Right lobe of liver (tissue), 6 donors: ENCODE results near the gene MOCOS. TPM values are rescaled to one million over a fixed set of nuclear protein-coding genes. Genes with fewer than 3 reads are reported as not detected.

ENCODE experiments used
- ATAC-seq, 4 donors: fragments of 200-7000 bp; cut with Tn5 transposase; one replicate each; pipeline ENCODE4 v1.9.1; 2020; ENCODE audit warnings: mild to moderate bottlenecking in 4 of 4, moderate library complexity in 4 of 4
- DNase-seq, 3 donors: peaks; one replicate each; pipeline ENCODE4 v3.0.0-alpha.2; 2020
- H3K27ac ChIP-seq, 3 donors: fragments of 200-600 bp; one replicate each; pipeline ENCODE4 v1.8.0; 2022
- H3K27me3 ChIP-seq, 2 donors: fragments of 200-600 bp; one replicate each; pipeline ENCODE4 v1.8.0; 2022
- H3K36me3 ChIP-seq, 4 donors: fragments of 200-600 bp; sonication (generic) in 1 of 4; one replicate each; pipeline versions ENCODE4 v1.5.1 to v1.8.0; 2017 to 2022; ENCODE audit warnings: control low read depth in 1 of 4
- H3K4me1 ChIP-seq, 4 donors: fragments of 200-600 bp; sonication (generic) in 1 of 4; one replicate each; pipeline versions ENCODE4 v1.5.1 to v1.8.0; 2017 to 2022; ENCODE audit warnings: control low read depth in 1 of 4
- H3K4me3 ChIP-seq, 3 donors: fragments of 200-600 bp; one replicate each; pipeline ENCODE4 v1.8.0; 2022
- H3K9me3 ChIP-seq, 4 donors: fragments of 200-600 bp; sonication (generic) in 1 of 4; one replicate each; pipeline versions ENCODE4 v1.5.1 to v1.8.0; 2017 to 2022; ENCODE audit warnings: control low read depth in 1 of 4
- POLR2A ChIP-seq: fragments of 450-650 bp; IDR thresholded peaks from one replicate; pipeline ENCODE4 v1.6.1; 2017; ENCODE audit warnings: antibody characterized with exemption, mild to moderate bottlenecking
- WGBS: methylation state at CpG from one replicate; pipeline ENCODE4 v1.1.6; 2018; ENCODE audit warnings: low coverage, low lambda C conversion rate; ENCODE audit not compliant: insufficient coverage; ENCODE audit errors: missing lambda C conversion rate; 5-methylcytosine and 5-hydroxymethylcytosine counted together
- intact Hi-C, 2 donors: fragments of 100-400 bp; cut with DNase I; formaldehyde crosslinking; loops; one replicate each; pipeline versions ENCODE4 v1.11.2 to v1.14.1; 2022
- total RNA-seq, 6 experiments: library from RNA; depleted of rRNA in 2 of 6; stranded (reverse); fragments of >200 nt in 2 of 6; fragmentation: NEBNext Ultra II Directional in 3 of 6; extraction: Animal tissue kit (Norgen Biotek cat#: 25700) in 3 of 6; gene quantifications; one replicate each; pipeline versions ENCODE4 v1.1.0 to v1.2.4, GENCODE V29; 2016 to 2023
- TF ChIP-seq, protein P1 (sequence below), 4 donors: fragments of 200-600 bp in 3 of 4; fragments of 450-650 bp in 1 of 4; IDR thresholded peaks; one replicate each; pipeline versions ENCODE4 v1.5.1 to v1.8.0; 2016 to 2022; ENCODE audit warnings: antibody characterized with exemption in 4 of 4, mild to moderate bottlenecking in 2 of 4
- donor health status: DM: no; HTN: yes; CAD: no.
- donor health status: DM: no; HTN: no; CAD: no.
- donor health status: DM: no; HTN: no; CAD: no.
- donor health status: DM: no; HTN: yes; CAD: no.
- donor health status: DM: no; HTN: yes; CAD: no.

The MOCOS gene
- total RNA-seq, 6 experiments from 2014 or later: 12.2 to 35.2 (median 25.2) TPM

DNA sequence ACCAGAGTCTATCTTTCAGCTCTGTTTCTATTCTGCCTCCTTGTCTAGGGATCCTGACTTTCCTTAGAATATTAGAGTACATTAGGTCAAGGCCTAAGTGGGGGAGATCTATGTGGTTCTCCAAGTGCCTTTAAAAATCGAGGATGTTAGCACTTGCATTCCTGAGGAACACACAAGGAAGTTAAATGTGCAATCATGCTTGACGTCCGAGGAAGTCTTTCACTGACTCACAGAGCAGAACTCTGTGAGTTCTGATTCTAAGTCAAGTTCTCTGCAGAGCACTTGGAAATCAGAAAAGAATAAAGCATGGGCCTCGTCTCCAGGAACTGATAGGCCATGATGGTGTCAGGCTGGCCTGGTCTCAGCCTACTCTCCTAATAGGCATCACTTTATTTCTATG, 127.5 kb downstream of the MOCOS start:
- Histone ChIP-seq H3K9me3 (no peaks in the 10 kb centered on the region), H3K27me3 (no peaks in the 10 kb centered on the region), H3K4me1 (no peaks in the 10 kb centered on the region), H3K36me3 (no peaks in the 10 kb centered on the region), H3K27ac (no peak overlapping the region), H3K4me3 (no peak overlapping the region)
- 51% methylated on average over 4 of the region's 4 CpGs for WGBS
- DNase-seq (no peak), ATAC-seq (no peak)
- no peak for TF ChIP-seq POLR2A
- TF ChIP-seq, protein P1, sequence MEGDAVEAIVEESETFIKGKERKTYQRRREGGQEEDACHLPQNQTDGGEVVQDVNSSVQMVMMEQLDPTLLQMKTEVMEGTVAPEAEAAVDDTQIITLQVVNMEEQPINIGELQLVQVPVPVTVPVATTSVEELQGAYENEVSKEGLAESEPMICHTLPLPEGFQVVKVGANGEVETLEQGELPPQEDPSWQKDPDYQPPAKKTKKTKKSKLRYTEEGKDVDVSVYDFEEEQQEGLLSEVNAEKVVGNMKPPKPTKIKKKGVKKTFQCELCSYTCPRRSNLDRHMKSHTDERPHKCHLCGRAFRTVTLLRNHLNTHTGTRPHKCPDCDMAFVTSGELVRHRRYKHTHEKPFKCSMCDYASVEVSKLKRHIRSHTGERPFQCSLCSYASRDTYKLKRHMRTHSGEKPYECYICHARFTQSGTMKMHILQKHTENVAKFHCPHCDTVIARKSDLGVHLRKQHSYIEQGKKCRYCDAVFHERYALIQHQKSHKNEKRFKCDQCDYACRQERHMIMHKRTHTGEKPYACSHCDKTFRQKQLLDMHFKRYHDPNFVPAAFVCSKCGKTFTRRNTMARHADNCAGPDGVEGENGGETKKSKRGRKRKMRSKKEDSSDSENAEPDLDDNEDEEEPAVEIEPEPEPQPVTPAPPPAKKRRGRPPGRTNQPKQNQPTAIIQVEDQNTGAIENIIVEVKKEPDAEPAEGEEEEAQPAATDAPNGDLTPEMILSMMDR (IDR thresholded peaks at IDR 0.05): no peak
- intact Hi-C loops: no loop called here

DNA sequence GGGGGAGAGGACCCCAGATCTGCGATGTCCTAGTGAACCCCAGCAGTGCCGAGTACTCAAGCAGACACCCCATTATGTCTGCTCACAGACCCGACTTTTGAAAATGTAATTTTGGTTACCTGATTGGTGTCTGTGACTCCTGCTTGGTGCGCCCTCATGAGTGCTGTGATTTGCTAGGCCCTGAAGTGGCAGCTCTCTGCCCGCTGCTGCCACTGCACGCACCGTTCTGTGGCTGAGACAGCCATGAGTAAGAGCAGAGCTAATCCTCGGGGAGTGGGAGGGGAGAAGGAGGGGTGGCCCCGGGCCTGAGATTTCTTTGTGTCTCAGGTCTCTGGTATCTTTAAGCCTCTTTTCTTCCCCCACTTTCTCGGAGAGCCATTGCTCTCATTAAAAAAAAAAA, 128.4 kb downstream of the MOCOS start:
- intact Hi-C loops: no loop called here
- no peaks in the 10 kb centered on the region for H3K4me1 ChIP-seq
- WGBS: 67% methylated on average over 4 of the region's 10 CpGs
- DNase-seq: no peak
- H3K27ac ChIP-seq: no peak overlapping the region
- no peaks in the 10 kb centered on the region for H3K9me3 ChIP-seq
- H3K36me3 ChIP-seq: no peaks in the 10 kb centered on the region
- no peak overlapping the region for H3K4me3 ChIP-seq
- TF ChIP-seq, protein P1 (IDR thresholded peaks at IDR 0.05): no peak
- no peak for TF ChIP-seq POLR2A
- no peak for ATAC-seq
- H3K27me3 ChIP-seq: no peaks in the 10 kb centered on the region

DNA sequence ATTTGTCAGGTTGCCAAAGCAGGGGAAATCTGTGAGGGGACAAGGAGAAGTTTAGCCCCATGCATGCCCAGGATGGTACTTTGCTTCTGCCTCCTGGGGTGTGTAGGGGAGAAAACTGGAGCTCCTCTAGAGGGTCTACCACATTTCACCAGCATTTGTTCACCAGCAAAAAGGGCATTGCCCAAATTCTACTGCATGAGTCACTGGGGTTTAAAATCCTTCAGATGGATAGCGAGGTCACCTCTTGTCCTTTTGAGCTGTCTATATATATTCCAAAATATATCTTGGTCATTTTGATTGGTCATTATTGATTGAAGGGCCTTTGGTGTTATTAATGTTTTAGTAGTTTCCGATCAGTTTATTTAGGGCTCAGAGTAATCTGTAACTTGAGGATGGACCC, 128.9 kb downstream of the MOCOS start:
- 74% methylated on average over 2 of the region's 2 CpGs for WGBS
- H3K27ac ChIP-seq: no peak overlapping the region

More for the DNA sequence above, 128.9 kb downstream of the MOCOS start:
- ATAC-seq (no peak), DNase-seq (no peak)
- Histone ChIP-seq H3K4me1 (no peaks in the 10 kb centered on the region), H3K4me3 (no peak overlapping the region), H3K27me3 (no peaks in the 10 kb centered on the region), H3K36me3 (no peaks in the 10 kb centered on the region), H3K9me3 (no peaks in the 10 kb centered on the region)
- intact Hi-C loops: no loop called here
- TF ChIP-seq, protein P1 (IDR thresholded peaks at IDR 0.05): no peak
- no peak for TF ChIP-seq POLR2A

Other genes with a start within 250 kb of the MOCOS start
- gene RPRD1A, start 119.9 kb upstream of the MOCOS start, total RNA-seq: 10 to 100 TPM; 14.4 to 28.6 (median 20.9) TPM
- gene SLC39A6, start 58.2 kb upstream of the MOCOS start, total RNA-seq: 10 to 100 TPM in 2 of 6 experiments, 1 to 10 TPM in 4; 6.5 to 13.2 (median 8.7) TPM
- gene ELP2, start 57.6 kb upstream of the MOCOS start, total RNA-seq: 10 to 100 TPM; 26.9 to 58.7 (median 50.3) TPM
- 1 to 10 TPM in 1 of 6 experiments, under 1 TPM in 5; 0.44 to 1.2 (median 0.62) TPM for gene FHOD3, start 110.2 kb downstream of the MOCOS start, total RNA-seq